Measurements from ENCODE around the gene TECPR1. TPM values are rescaled to one million over a fixed set of nuclear protein-coding genes. Genes with fewer than 3 reads are reported as not detected.
A peak's percentile ranks its signal among the peaks of the same experiment; 100 is the strongest.

The TECPR1 gene
- total RNA-seq, 4 donors from 2014 or later = 16.0 to 59.6 (median 33.9) TPM

DNA sequence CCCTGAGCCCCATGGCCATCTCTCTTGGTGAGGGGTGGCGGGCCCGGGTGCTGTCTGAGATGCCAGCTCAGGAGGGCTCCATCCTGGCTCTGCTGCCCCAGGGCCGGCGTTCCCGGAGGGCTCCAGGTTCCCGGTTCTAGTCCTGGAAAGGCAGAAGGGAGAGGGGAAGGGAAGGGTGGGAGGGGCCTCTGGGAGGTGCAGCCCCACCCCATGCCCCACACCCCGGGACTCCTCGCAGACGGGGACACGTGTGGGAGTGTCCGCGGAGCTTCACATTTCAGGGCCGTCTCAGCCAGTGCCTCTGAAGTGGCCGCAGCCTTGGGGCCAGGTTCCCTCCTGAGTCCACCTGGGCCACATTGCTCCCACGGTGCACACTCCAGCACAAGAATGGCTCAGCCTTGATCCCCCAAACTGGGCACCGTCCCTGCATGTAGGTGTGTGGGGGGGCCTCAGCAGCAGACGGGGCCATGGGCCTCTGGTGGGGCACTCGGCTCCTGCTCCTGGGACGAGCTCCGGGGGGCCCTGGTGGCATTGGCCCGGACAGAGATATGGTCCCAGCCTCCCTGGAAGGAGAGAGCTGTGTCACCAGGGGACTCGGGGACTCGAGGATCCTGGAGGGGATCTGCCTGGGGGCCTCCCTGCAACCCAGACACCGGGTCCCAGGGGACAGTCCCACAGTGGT is 35.0 kb downstream of the TECPR1 start:
- Histone ChIP-seq H3K4me1 (no peaks in the 10 kb centered on the region), H3K9me3 (no peaks in the 10 kb centered on the region), H3K4me3 (no peak overlapping the region), H3K27ac (no peak overlapping the region), H3K27me3 (no peaks in the 10 kb centered on the region), H3K36me3 (peaks cover 0 to 15% of the 10 kb centered on the region in 2 donors)
- ATAC-seq = no peak
- TF ChIP-seq, protein P1, sequence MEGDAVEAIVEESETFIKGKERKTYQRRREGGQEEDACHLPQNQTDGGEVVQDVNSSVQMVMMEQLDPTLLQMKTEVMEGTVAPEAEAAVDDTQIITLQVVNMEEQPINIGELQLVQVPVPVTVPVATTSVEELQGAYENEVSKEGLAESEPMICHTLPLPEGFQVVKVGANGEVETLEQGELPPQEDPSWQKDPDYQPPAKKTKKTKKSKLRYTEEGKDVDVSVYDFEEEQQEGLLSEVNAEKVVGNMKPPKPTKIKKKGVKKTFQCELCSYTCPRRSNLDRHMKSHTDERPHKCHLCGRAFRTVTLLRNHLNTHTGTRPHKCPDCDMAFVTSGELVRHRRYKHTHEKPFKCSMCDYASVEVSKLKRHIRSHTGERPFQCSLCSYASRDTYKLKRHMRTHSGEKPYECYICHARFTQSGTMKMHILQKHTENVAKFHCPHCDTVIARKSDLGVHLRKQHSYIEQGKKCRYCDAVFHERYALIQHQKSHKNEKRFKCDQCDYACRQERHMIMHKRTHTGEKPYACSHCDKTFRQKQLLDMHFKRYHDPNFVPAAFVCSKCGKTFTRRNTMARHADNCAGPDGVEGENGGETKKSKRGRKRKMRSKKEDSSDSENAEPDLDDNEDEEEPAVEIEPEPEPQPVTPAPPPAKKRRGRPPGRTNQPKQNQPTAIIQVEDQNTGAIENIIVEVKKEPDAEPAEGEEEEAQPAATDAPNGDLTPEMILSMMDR (IDR thresholded peaks at IDR 0.05 in 4 of 5, conservative IDR thresholded peaks at IDR 0.05 in 1 of 5) = no peak
- no peak for TF ChIP-seq POLR2A (IDR thresholded peaks at IDR 0.05)
- intact Hi-C loops (cut with DNase I; ENCODE audit: low total_unique reads) = no loop called here
- peak in 1 of 2 donors; percentile 9 for DNase-seq
- in situ Hi-C loops (cut with MboI; ENCODE audit: low sequenced_read_pairs in 4 of 4) = no loop called here

DNA sequence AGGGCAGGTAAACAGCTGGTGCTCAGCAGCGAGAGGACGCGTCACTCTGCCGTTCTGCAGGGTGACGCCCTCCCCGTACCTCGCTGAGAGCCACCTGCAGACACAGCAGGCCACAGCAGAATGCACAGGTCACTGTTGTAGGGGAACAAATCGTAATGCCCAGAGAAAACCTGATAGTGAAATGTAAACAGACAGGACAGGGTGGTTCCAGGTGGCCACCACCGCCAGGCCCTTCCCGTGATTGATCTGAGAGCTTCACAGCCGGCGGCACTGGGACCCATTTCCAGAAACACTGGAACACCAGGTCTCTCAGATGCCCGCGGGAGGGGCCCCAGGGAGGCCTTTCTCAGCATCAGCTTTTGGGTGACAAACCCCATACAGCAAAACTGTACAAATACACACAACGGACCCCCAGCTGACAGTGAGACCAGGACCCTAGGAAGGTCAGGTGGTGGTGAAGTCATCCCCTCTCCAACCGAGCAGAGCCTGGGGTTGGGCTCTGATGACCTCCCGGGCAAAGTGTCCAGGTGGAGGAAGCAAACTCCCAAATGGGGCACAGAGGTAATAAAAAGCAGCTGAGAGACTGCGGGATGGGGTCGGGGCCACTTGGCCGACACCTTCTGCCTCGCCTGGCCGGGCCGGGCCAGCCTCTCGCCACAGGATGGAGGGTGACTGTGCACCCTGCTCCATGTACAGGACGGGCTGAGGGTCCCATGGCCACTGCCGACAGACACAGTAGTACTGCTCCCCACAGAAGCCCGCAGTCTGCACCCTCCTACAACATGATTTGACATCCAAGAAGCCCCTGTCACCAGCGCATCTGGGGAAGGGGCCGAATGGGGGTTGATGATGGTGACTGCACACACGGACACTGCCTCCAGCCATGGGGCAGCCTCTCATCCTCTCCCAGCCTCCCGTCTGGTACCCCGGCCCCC is 36.2 kb downstream of the TECPR1 start:
- intact Hi-C loops (cut with DNase I; ENCODE audit: low total_unique reads) (no loop called here), in situ Hi-C loops (cut with MboI; ENCODE audit: low sequenced_read_pairs in 4 of 4) (no loop called here)
- H3K4me3 ChIP-seq = no peak overlapping the region
- TF ChIP-seq, protein P1 (IDR thresholded peaks at IDR 0.05 in 4 of 5, conservative IDR thresholded peaks at IDR 0.05 in 1 of 5) = no peak
- TF ChIP-seq POLR2A (IDR thresholded peaks at IDR 0.05) = no peak
- H3K9me3 ChIP-seq = no peaks in the 10 kb centered on the region
- no peak for DNase-seq
- H3K36me3 ChIP-seq = peaks cover 0 to 3% of the 10 kb centered on the region in 2 donors
- no peaks in the 10 kb centered on the region for H3K4me1 ChIP-seq
- H3K27me3 ChIP-seq = peaks cover 6 to 8% (median 6%) of the 10 kb centered on the region in 3 donors
- no peak for ATAC-seq
- no peak overlapping the region for H3K27ac ChIP-seq

DNA sequence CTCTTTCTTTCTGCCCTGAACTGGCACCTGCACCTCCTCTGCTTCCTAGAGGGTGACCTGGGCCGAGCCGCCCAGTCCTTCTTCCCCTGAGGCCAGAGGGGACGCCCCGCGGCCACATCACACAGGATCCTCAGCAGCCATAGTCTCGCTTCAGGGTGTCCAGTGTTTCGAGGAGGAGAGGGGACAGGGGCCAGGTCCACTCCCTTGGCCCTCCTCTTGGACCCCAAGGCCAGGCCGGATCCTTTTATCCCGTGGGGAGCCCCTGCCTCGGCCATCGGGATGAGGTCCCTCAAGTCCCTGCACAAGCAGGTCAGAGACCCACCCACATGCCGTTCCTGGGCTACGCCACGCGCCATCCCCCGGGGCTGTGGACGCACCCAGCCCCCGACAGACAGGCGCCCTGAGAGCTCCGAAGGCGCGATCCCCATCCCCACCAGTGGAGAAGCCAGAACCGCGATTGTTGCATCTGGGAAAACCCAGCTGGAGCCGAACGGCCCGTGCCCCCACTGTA is 37.2 kb downstream of the TECPR1 start:
- in situ Hi-C loops (cut with MboI; ENCODE audit: low sequenced_read_pairs in 4 of 4) (no loop called here), intact Hi-C loops (cut with DNase I; ENCODE audit: low total_unique reads) (no loop called here)
- Histone ChIP-seq H3K4me1 (peaks cover 0 to 4% of the 10 kb centered on the region in 2 donors), H3K9me3 (no peaks in the 10 kb centered on the region), H3K27ac (no peak overlapping the region), H3K27me3 (peaks cover 6 to 13% (median 11%) of the 10 kb centered on the region in 3 donors), H3K36me3 (no peaks in the 10 kb centered on the region), H3K4me3 (no peak overlapping the region)
- ATAC-seq (no peak), DNase-seq (peak in 1 of 2 donors; percentile 11)
- TF ChIP-seq, protein P1 (IDR thresholded peaks at IDR 0.05 in 4 of 5, conservative IDR thresholded peaks at IDR 0.05 in 1 of 5) = no peak
- no peak for TF ChIP-seq POLR2A (IDR thresholded peaks at IDR 0.05)

DNA sequence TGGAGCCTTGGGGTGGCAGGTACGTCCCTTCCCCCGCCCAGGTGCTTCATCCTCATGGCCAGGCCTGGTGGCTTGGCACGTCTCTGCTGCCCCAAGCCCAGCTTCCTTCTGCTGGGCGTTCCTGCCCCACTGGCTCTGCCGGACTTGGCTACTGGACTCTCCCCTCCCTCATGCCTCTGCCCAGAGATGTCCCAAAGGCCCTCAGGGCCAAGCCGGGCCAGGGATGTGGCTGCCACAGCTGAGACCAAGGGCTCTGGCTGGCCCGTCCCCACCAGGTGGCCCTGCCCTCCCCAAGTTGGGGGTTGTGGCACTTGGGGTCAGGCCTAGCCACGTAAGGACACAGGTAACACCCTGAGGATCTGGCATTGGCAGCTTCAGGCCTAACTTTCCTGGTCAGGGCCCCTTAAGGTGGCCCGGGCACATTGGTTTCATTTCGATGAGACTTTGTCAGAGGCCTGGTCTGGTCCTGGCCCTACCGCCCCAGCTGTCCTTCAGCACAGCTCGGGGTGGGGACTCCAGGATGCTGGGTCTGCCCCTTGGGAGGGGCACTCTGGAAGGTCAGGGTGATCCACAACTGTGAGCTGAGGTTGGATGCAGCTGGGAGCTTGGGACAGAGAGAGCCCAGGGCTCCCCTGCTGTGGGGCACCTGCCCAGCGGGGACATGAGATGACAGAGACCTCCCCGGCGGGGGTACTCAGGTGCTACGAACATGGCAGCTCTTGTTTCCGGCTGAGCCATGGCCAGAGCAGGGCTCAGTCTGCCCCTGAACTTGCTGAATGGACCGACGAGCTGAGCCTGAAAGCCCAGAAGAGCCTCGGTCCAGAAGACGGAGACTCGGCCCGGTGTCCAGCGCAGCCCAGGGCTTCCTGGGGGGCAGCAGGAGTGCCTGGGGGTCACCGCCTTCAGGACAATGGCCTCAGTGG is 37.9 kb downstream of the TECPR1 start:
- DNase-seq (peak in 1 of 2 donors; percentile 13), ATAC-seq (no peak)
- Histone ChIP-seq H3K4me3 (no peak overlapping the region), H3K27me3 (peaks cover 6 to 13% (median 11%) of the 10 kb centered on the region in 3 donors), H3K36me3 (no peaks in the 10 kb centered on the region), H3K9me3 (no peaks in the 10 kb centered on the region), H3K27ac (no peak overlapping the region), H3K4me1 (peaks cover 0 to 4% of the 10 kb centered on the region in 2 donors)
- intact Hi-C loops (cut with DNase I; ENCODE audit: low total_unique reads) (no loop called here), in situ Hi-C loops (cut with MboI; ENCODE audit: low sequenced_read_pairs in 4 of 4) (no loop called here)
- TF ChIP-seq, protein P1 (IDR thresholded peaks at IDR 0.05 in 4 of 5, conservative IDR thresholded peaks at IDR 0.05 in 1 of 5) = no peak
- no peak for TF ChIP-seq POLR2A (IDR thresholded peaks at IDR 0.05)
